ENCODE data around the gene PCDHB7. TPM values are rescaled to one million over a fixed set of nuclear protein-coding genes. Genes with fewer than 3 reads are reported as not detected.
"Not testable (repeated sequence)": the region's sequence is repeated elsewhere in the genome, so short reads cannot be mapped to it uniquely, and the experiment has no call there.

PCDHB7 gene
- polyA plus RNA-seq, 1 donor, result 1.9 TPM

- DNase-seq (ENCODE audit: low read depth), result peak; percentile 8
These were observed 50.8 kb downstream of the PCDHB7 start, which contains the start of gene PCDHB14 for GRCh38 chr5:141223112-141223783. TSS of gene PCDHB14 (plus strand) at chr5:141223343. CDS start at chr5:141223506, 163 bp downstream.

- DNase-seq (ENCODE audit: low read depth), result not testable (repeated sequence)
These were observed 52.4 kb downstream of the PCDHB7 start for GRCh38 chr5:141224844-141225243.

- not testable (repeated sequence) for DNase-seq (ENCODE audit: low read depth)
These were observed 53.0 kb downstream of the PCDHB7 start for GRCh38 chr5:141225421-141225820.

Other genes starting within 250 kb of the PCDHB7 start
- 0.04 TPM for gene PCDHAC1, start 246.3 kb upstream of the PCDHB7 start, polyA plus RNA-seq (ENCODE audit: insufficient read length)
- gene PCDHAC2, start 206.2 kb upstream of the PCDHB7 start, polyA plus RNA-seq (ENCODE audit: insufficient read length), result 0.67 TPM
- gene PCDHB1, start 121.3 kb upstream of the PCDHB7 start, polyA plus RNA-seq (ENCODE audit: insufficient read length), result 0.11 TPM
- 2.2 TPM for gene PCDHB2, start 78.0 kb upstream of the PCDHB7 start, polyA plus RNA-seq (ENCODE audit: insufficient read length)
- gene PCDHB3, start 72.2 kb upstream of the PCDHB7 start, polyA plus RNA-seq (ENCODE audit: insufficient read length), result 1.6 TPM
- gene PCDHB4, start 50.8 kb upstream of the PCDHB7 start, polyA plus RNA-seq (ENCODE audit: insufficient read length), result 3.1 TPM
- gene PCDHB5, start 37.4 kb upstream of the PCDHB7 start, polyA plus RNA-seq (ENCODE audit: insufficient read length), result 3.8 TPM
- gene PCDHB6, start 22.6 kb upstream of the PCDHB7 start, polyA plus RNA-seq (ENCODE audit: insufficient read length), result 1.4 TPM
- 1.8 TPM for gene PCDHB8, start 5.1 kb downstream of the PCDHB7 start, polyA plus RNA-seq (ENCODE audit: insufficient read length)
- 2.5 TPM for gene PCDHB16, start 9.7 kb downstream of the PCDHB7 start, polyA plus RNA-seq (ENCODE audit: insufficient read length)
- 2.9 TPM for gene PCDHB9, start 14.5 kb downstream of the PCDHB7 start, polyA plus RNA-seq (ENCODE audit: insufficient read length)
- 3.6 TPM for gene PCDHB10, start 19.7 kb downstream of the PCDHB7 start, polyA plus RNA-seq (ENCODE audit: insufficient read length)
- 2.2 TPM for gene PCDHB11, start 27.0 kb downstream of the PCDHB7 start, polyA plus RNA-seq (ENCODE audit: insufficient read length)
- 2.5 TPM for gene PCDHB12, start 36.1 kb downstream of the PCDHB7 start, polyA plus RNA-seq (ENCODE audit: insufficient read length)
- gene PCDHB13, start 41.3 kb downstream of the PCDHB7 start, polyA plus RNA-seq (ENCODE audit: insufficient read length), result 2.4 TPM
- 6.3 TPM for gene PCDHB14, start 50.7 kb downstream of the PCDHB7 start, polyA plus RNA-seq (ENCODE audit: insufficient read length)
- 7.0 TPM for gene PCDHB15, start 72.8 kb downstream of the PCDHB7 start, polyA plus RNA-seq (ENCODE audit: insufficient read length)
- 0.10 TPM for gene SLC25A2, start 131.4 kb downstream of the PCDHB7 start, polyA plus RNA-seq (ENCODE audit: insufficient read length)
- 76.1 TPM for gene TAF7, start 148.1 kb downstream of the PCDHB7 start, polyA plus RNA-seq (ENCODE audit: insufficient read length)
- 0.58 TPM for gene PCDHGA1, start 157.9 kb downstream of the PCDHB7 start, polyA plus RNA-seq (ENCODE audit: insufficient read length)
- 2.1 TPM for gene PCDHGA2, start 166.1 kb downstream of the PCDHB7 start, polyA plus RNA-seq (ENCODE audit: insufficient read length)
- 1.1 TPM for gene PCDHGA3, start 171.2 kb downstream of the PCDHB7 start, polyA plus RNA-seq (ENCODE audit: insufficient read length)
- gene PCDHGB1, start 177.5 kb downstream of the PCDHB7 start, polyA plus RNA-seq (ENCODE audit: insufficient read length), result 0.49 TPM
- gene PCDHGA4, start 182.4 kb downstream of the PCDHB7 start, polyA plus RNA-seq (ENCODE audit: insufficient read length), result 1.0 TPM
- 1.7 TPM for gene PCDHGB2, start 187.3 kb downstream of the PCDHB7 start, polyA plus RNA-seq (ENCODE audit: insufficient read length)
- gene PCDHGA5, start 191.5 kb downstream of the PCDHB7 start, polyA plus RNA-seq (ENCODE audit: insufficient read length), result 2.6 TPM
- 1.6 TPM for gene PCDHGB3, start 197.6 kb downstream of the PCDHB7 start, polyA plus RNA-seq (ENCODE audit: insufficient read length)
- gene PCDHGA6, start 201.2 kb downstream of the PCDHB7 start, polyA plus RNA-seq (ENCODE audit: insufficient read length), result 2.6 TPM
- 1.4 TPM for gene PCDHGA7, start 210.1 kb downstream of the PCDHB7 start, polyA plus RNA-seq (ENCODE audit: insufficient read length)
- 1.7 TPM for gene PCDHGB4, start 215.1 kb downstream of the PCDHB7 start, polyA plus RNA-seq (ENCODE audit: insufficient read length)
- gene PCDHGA8, start 220.0 kb downstream of the PCDHB7 start, polyA plus RNA-seq (ENCODE audit: insufficient read length), result 0.73 TPM
- 3.1 TPM for gene PCDHGB5, start 225.3 kb downstream of the PCDHB7 start, polyA plus RNA-seq (ENCODE audit: insufficient read length)
- gene PCDHGA9, start 230.1 kb downstream of the PCDHB7 start, polyA plus RNA-seq (ENCODE audit: insufficient read length), result 3.3 TPM
- 3.5 TPM for gene PCDHGB6, start 235.4 kb downstream of the PCDHB7 start, polyA plus RNA-seq (ENCODE audit: insufficient read length)
- gene PCDHGA10, start 240.3 kb downstream of the PCDHB7 start, polyA plus RNA-seq (ENCODE audit: insufficient read length), result 1.4 TPM
- gene PCDHGB7, start 245.0 kb downstream of the PCDHB7 start, polyA plus RNA-seq (ENCODE audit: insufficient read length), result 7.0 TPM
- gene PCDHGA11, start 248.4 kb downstream of the PCDHB7 start, polyA plus RNA-seq (ENCODE audit: insufficient read length), result 2.7 TPM